KOPT-K1 (cell line): ENCODE measurements around the gene NLRP11.

Experiments used
- H3K27ac ChIP-seq: fragments of 200-600 bp; sonication (generic); 2 replicates; pipeline ENCODE4 v1.5.1; 2016; ENCODE audit warnings: antibody characterized with exemption, mild to moderate bottlenecking, low read depth, low read length; ENCODE audit not compliant: poor library complexity, severe bottlenecking
- H3K36me3 ChIP-seq: fragments of 200-600 bp; sonication (generic); 2 replicates; pipeline ENCODE4 v1.5.1; 2017; ENCODE audit warnings: antibody characterized with exemption, mild to moderate bottlenecking, low read length, moderate library complexity; ENCODE audit not compliant: insufficient read depth
- H3K9me3 ChIP-seq: fragments of 200-600 bp; sonication (generic); 2 replicates; pipeline ENCODE4 v1.5.1; 2017; ENCODE audit warnings: antibody characterized with exemption, low read length, mild to moderate bottlenecking; ENCODE audit not compliant: insufficient read depth, poor library complexity, severe bottlenecking

The NLRP11 gene

GRCh38 chr19:55831846-55832245 lies at the start of gene NLRP11:
Gene NLRP11 (minus strand): TSS chr19:55831999. CDS start chr19:55818174, 13,825 bp downstream.
- no peak within 1 kb of the TSS for H3K27ac ChIP-seq
- H3K36me3 ChIP-seq = no peaks in the 10 kb centered on the region
- H3K9me3 ChIP-seq = no peaks in the 10 kb centered on the region

DNA sequence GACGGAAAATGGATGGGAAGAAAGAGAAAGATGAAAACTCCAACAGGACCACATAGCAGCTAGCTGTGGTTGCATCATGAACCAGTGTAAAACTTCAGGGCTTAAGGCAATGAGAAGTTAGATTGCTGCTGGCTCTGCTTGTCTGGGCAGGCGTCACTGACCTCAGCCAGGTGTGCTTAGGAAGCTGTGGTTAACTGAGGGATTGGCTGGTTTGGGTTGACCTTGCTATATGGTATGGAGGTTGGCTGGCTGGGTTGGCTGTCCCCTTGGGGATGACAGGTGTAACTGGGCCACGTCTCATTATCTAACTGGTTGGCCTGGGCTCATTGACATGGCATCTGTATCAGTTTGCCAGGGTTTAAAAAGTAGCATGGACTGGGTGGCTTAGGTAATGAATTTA lies 45.4 kb upstream of the NLRP11 start:
- H3K9me3 ChIP-seq = peaks cover 12% of the 10 kb centered on the region
- H3K27ac ChIP-seq = no peak overlapping the region
- no peaks in the 10 kb centered on the region for H3K36me3 ChIP-seq

- H3K9me3 ChIP-seq = peaks cover 6% of the 10 kb centered on the region
These were observed 38.9 kb upstream of the NLRP11 start for GRCh38 chr19:55870736-55871135.

GRCh38 chr19:55867101-55867500 lies 35.3 kb upstream of the NLRP11 start:
- Histone ChIP-seq H3K27ac (no peak overlapping the region), H3K36me3 (no peaks in the 10 kb centered on the region), H3K9me3 (no peaks in the 10 kb centered on the region)

More at GRCh38 chr19:55870736-55871135, 38.9 kb upstream of the NLRP11 start:
- no peaks in the 10 kb centered on the region for H3K36me3 ChIP-seq
- H3K27ac ChIP-seq = no peak overlapping the region

- no peaks in the 10 kb centered on the region for H3K9me3 ChIP-seq
- H3K36me3 ChIP-seq = no peaks in the 10 kb centered on the region
- no peak overlapping the region for H3K27ac ChIP-seq
These were observed 34.7 kb upstream of the NLRP11 start for GRCh38 chr19:55866521-55866920.

DNA sequence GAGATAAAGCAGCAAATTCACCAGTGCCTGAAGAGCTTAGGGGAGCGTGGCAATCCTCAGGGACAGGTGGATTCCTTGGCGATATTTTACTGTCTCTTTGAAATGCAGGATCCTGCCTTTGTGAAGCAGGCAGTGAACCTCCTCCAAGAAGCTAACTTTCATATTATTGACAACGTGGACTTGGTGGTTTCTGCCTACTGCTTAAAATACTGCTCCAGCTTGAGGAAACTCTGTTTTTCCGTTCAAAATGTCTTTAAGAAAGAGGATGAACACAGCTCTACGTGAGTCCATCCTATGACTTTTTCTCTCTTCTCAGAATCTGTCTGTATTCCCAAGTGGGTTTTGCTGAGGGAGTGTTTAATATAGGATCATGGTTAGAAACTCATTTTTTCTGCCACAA lies 27.2 kb upstream of the NLRP11 start:
- Histone ChIP-seq H3K36me3 (no peaks in the 10 kb centered on the region), H3K9me3 (no peaks in the 10 kb centered on the region), H3K27ac (no peak overlapping the region)

DNA sequence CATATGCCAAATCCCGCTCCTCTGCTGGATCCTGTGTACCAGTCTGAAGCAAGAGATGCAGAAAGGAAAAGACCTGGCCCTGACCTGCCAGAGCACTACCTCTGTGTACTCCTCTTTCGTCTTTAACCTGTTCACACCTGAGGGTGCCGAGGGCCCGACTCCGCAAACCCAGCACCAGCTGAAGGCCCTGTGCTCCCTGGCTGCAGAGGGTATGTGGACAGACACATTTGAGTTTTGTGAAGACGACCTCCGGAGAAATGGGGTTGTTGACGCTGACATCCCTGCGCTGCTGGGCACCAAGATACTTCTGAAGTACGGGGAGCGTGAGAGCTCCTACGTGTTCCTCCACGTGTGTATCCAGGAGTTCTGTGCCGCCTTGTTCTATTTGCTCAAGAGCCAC lies 26.6 kb upstream of the NLRP11 start:
- H3K36me3 ChIP-seq = no peaks in the 10 kb centered on the region
- no peak overlapping the region for H3K27ac ChIP-seq

GRCh38 chr19:55857974-55858373 lies 26.2 kb upstream of the NLRP11 start:
- Histone ChIP-seq H3K36me3 (no peaks in the 10 kb centered on the region), H3K9me3 (no peaks in the 10 kb centered on the region), H3K27ac (no peak overlapping the region)

More for the DNA sequence above, 26.6 kb upstream of the NLRP11 start:
- no peaks in the 10 kb centered on the region for H3K9me3 ChIP-seq

DNA sequence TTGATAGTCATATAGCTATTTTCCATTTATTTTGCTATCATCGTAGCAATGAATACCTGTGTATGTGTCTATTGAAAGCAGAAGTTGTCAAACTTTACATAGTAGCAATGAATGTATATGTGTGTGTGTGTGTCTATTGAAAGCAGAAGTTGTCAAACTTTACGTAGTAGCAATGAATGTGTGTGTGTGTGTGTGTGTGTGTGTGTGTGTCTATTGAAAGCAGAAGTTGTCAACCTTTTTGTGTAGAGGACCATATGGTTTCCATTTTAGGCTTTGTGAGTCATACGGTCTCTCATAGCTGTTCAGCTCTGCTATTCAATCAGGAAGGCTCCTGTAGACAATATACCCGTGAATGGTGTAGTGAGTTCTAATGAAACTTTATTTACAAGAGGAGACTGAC lies 25.4 kb upstream of the NLRP11 start:
- Histone ChIP-seq H3K36me3 (no peaks in the 10 kb centered on the region), H3K27ac (no peak overlapping the region), H3K9me3 (no peaks in the 10 kb centered on the region)

DNA sequence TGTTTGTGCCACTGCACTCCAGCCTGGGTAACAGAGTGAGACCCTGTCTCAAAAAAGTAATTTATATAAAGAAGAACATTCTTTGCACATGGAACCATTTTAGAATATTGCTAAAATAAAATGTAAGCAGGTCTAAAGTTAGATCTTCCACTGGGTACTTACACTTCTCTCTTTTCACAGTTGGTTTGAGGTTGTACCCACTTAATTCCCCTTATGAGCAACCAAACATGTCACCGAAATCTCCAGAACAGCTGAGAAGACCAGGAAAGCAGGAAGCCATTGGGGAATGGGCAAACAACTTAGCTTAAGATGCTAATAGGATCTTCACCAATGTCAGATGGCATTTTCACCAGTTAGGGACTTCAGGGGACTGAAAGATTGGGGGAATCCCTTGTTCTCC lies 23.4 kb upstream of the NLRP11 start:
- Histone ChIP-seq H3K36me3 (no peaks in the 10 kb centered on the region), H3K27ac (no peak overlapping the region), H3K9me3 (no peaks in the 10 kb centered on the region)

- Histone ChIP-seq H3K27ac (no peak overlapping the region), H3K9me3 (no peaks in the 10 kb centered on the region)
These were observed 7.1 kb upstream of the NLRP11 start for GRCh38 chr19:55838906-55839305.

GRCh38 chr19:55838251-55838650 lies 6.5 kb upstream of the NLRP11 start:
- Histone ChIP-seq H3K36me3 (no peaks in the 10 kb centered on the region), H3K27ac (no peak overlapping the region), H3K9me3 (no peaks in the 10 kb centered on the region)

More at GRCh38 chr19:55838906-55839305, 7.1 kb upstream of the NLRP11 start:
- H3K36me3 ChIP-seq = no peaks in the 10 kb centered on the region

DNA sequence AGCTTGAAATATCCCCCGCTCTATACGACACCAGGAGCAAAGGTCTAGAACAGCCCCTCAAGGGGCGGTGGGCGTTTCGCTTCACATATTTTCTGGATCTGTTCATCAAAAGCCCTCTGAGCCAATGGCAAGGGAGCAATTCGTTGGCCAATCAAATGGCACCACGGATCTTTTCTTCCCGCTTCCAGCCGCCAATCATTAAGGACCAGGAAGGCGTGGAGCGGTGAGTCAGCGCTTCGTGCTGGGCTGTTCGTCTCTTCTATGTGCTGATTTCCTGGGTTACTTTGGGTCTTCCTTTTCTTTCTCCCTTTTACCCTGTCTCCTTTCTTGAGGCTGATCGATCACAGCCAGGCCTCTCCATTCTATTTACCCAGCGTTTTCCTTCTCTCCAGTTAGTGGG lies 4.5 kb upstream of the NLRP11 start, which contains the start of gene NLRP4:
Gene NLRP4, plus strand, starts transcription at position 201 of the 400 bp plus-strand sequence. CDS start 15,541 bp downstream, outside the sequence.
- Histone ChIP-seq H3K36me3 (no peaks in the 10 kb centered on the region), H3K9me3 (no peaks in the 10 kb centered on the region), H3K27ac (no peak within 1 kb of the TSS)

GRCh38 chr19:55832676-55833075 lies 877 bp upstream of the NLRP11 start:
- no peaks in the 10 kb centered on the region for H3K36me3 ChIP-seq
- no peak overlapping the region for H3K27ac ChIP-seq
- H3K9me3 ChIP-seq = no peaks in the 10 kb centered on the region

GRCh38 chr19:55830656-55831055 lies 1.1 kb downstream of the NLRP11 start:
- Histone ChIP-seq H3K9me3 (no peaks in the 10 kb centered on the region), H3K27ac (no peak overlapping the region)

DNA sequence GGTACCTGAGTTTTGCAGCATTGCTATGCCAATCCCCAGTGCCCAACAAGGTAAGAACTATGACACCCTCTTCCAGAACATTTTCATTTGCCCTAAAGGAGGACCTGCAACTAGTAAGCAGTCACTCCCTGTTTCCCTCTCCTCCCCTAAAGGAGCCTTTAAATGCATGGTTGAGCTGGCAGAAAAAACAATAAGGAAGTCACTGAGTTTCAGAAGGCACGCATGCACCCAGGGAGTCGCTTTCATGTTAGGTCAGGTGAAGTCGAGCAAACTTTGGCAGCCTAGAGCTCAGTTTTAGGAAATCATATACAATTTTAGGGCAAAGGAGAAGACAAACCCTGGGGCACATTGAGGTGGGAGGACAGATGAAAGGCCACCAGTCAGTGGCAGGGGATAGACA lies 11.8 kb downstream of the NLRP11 start:
- H3K27ac ChIP-seq = no peak overlapping the region
- H3K36me3 ChIP-seq = no peaks in the 10 kb centered on the region
- no peaks in the 10 kb centered on the region for H3K9me3 ChIP-seq

More at GRCh38 chr19:55830656-55831055, 1.1 kb downstream of the NLRP11 start:
- no peaks in the 10 kb centered on the region for H3K36me3 ChIP-seq
